ENCODE measurements around the gene MAPK11.

MAPK11 gene

DNA sequence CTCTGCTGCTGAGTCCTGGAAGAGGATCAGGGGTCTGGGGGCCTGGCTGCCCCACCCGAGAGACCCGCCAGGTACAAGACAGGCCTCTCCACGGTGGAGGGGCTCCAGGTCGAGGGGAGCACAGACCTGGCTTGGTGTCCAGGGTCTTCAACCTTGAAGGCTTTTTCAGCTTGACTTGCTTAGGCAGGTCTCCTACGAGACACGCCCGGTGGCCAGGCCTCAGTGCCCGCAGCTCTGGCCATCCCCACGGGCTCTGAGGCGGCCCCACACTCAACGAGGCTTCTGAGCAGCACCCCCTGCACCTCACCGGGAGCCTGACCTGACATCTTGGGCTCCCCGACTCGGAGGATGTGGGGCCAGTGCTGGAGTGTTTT, 43.9 kb upstream of the MAPK11 start:
- no peak for ATAC-seq (ENCODE audit: insufficient read depth, low read depth)
- H3K4me2 ChIP-seq (ENCODE audit: insufficient read depth, low read length) = peak overlapping the region; percentile 41; the same call in 1 of the 2 replicates
- H3K4me1 ChIP-seq (ENCODE audit: insufficient read depth, low read length) = peaks cover 4% of the 10 kb centered on the region; the same call in 1 of the 2 replicates
- H3K27me3 ChIP-seq (ENCODE audit: insufficient read depth, low read length, poor library complexity) = peaks cover 12% of the 10 kb centered on the region
- no peaks in the 10 kb centered on the region for H3K9me3 ChIP-seq (ENCODE audit: insufficient read depth, low read length, severe bottlenecking)
- H3K27ac ChIP-seq (ENCODE audit: low read length) = no peak overlapping the region
- no peak overlapping the region for H3K9ac ChIP-seq (ENCODE audit: low read depth, low read length)
- H3K4me3 ChIP-seq (ENCODE audit: low read depth in 1 of 2, low read length in 2 of 2) = no peak overlapping the region
- no peak for DNase-seq
- peak overlapping the region; percentile 62; the same call in 1 of the 2 replicates for H2AFZ ChIP-seq (ENCODE audit: low read depth, low read length)
- no peaks in the 10 kb centered on the region for H3K36me3 ChIP-seq (ENCODE audit: insufficient read depth, low read length)
- H3K79me2 ChIP-seq (ENCODE audit: insufficient read depth, low read length) = no peaks in the 10 kb centered on the region
- H4K20me1 ChIP-seq (ENCODE audit: insufficient read depth, low read length) = peaks cover 14% of the 10 kb centered on the region; the same call in 1 of the 2 replicates
- TF ChIP-seq, protein P1, sequence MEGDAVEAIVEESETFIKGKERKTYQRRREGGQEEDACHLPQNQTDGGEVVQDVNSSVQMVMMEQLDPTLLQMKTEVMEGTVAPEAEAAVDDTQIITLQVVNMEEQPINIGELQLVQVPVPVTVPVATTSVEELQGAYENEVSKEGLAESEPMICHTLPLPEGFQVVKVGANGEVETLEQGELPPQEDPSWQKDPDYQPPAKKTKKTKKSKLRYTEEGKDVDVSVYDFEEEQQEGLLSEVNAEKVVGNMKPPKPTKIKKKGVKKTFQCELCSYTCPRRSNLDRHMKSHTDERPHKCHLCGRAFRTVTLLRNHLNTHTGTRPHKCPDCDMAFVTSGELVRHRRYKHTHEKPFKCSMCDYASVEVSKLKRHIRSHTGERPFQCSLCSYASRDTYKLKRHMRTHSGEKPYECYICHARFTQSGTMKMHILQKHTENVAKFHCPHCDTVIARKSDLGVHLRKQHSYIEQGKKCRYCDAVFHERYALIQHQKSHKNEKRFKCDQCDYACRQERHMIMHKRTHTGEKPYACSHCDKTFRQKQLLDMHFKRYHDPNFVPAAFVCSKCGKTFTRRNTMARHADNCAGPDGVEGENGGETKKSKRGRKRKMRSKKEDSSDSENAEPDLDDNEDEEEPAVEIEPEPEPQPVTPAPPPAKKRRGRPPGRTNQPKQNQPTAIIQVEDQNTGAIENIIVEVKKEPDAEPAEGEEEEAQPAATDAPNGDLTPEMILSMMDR (IDR thresholded peaks at IDR 0.05; ENCODE audit: borderline replicate concordance, extremely low read depth, low read length, poor library complexity, severe bottlenecking) = no peak
- TF ChIP-seq EZH2 (IDR thresholded peaks at IDR 0.05; ENCODE audit: borderline replicate concordance, low read depth, low read length, severe bottlenecking) = no peak

DNA sequence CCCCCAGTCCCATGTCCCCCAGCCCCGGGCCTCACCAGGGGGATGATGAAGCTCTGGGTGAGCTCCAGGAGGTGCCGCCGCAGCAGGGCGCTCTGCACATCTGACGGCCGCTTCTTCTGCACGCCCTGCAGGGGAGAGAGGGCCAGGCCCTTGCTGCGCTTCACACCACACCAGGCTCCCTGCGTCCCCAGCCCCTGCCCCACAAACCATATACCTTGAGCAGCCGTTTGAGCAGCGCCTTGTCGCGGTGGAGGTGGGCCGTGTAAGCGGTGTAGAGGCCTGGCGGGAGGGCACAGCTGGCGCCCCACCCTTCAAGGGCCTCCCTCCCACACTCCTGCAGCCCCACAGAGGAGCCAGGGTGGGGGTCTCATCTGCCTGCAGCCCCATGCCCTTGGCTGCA, 43.4 kb upstream of the MAPK11 start:
- no peaks in the 10 kb centered on the region for H3K36me3 ChIP-seq (ENCODE audit: insufficient read depth, low read length)
- ATAC-seq (ENCODE audit: insufficient read depth, low read depth) (no peak), DNase-seq (no peak)
- TF ChIP-seq EZH2 (IDR thresholded peaks at IDR 0.05; ENCODE audit: borderline replicate concordance, low read depth, low read length, severe bottlenecking) = no peak
- TF ChIP-seq, protein P1 (IDR thresholded peaks at IDR 0.05; ENCODE audit: borderline replicate concordance, extremely low read depth, low read length, poor library complexity, severe bottlenecking) = no peak
- no peak overlapping the region for H3K9ac ChIP-seq (ENCODE audit: low read depth, low read length)
- H3K79me2 ChIP-seq (ENCODE audit: insufficient read depth, low read length) = no peaks in the 10 kb centered on the region
- H3K4me1 ChIP-seq (ENCODE audit: insufficient read depth, low read length) = peaks cover 4% of the 10 kb centered on the region; the same call in 1 of the 2 replicates
- peaks cover 14% of the 10 kb centered on the region; the same call in 1 of the 2 replicates for H4K20me1 ChIP-seq (ENCODE audit: insufficient read depth, low read length)
- no peak overlapping the region for H2AFZ ChIP-seq (ENCODE audit: low read depth, low read length)
- no peaks in the 10 kb centered on the region for H3K9me3 ChIP-seq (ENCODE audit: insufficient read depth, low read length, severe bottlenecking)
- H3K27ac ChIP-seq (ENCODE audit: low read length) = no peak overlapping the region
- peaks cover 12% of the 10 kb centered on the region for H3K27me3 ChIP-seq (ENCODE audit: insufficient read depth, low read length, poor library complexity)
- no peak overlapping the region for H3K4me2 ChIP-seq (ENCODE audit: insufficient read depth, low read length)
- H3K4me3 ChIP-seq (ENCODE audit: low read depth in 1 of 2, low read length in 2 of 2) = no peak overlapping the region

DNA sequence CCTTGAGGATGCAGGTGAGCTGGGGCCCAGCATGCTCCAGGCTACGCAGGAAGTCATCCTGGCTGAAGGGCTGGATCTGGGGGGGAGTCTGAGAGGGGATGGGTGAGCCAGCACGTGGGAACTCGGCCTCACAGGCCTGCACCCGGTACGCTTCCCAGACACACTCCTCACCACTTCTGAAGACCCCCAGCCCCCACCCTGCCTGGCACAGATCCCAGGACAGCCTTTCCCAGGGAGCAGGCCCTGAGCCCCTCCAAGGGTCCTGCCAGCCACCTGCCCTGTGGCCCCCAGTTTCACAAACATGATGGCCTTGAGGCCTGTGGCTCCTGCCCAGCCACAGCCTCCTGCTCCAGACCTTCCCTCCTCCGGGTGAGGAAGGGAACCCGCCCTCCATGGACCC, 42.8 kb upstream of the MAPK11 start:
- no peak for ATAC-seq (ENCODE audit: insufficient read depth, low read depth)
- Histone ChIP-seq H4K20me1 (ENCODE audit: insufficient read depth, low read length) (peaks cover 18% of the 10 kb centered on the region), H3K4me1 (ENCODE audit: insufficient read depth, low read length) (peaks cover 4% of the 10 kb centered on the region; the same call in 1 of the 2 replicates), H2AFZ (ENCODE audit: low read depth, low read length) (no peak overlapping the region), H3K27me3 (ENCODE audit: insufficient read depth, low read length, poor library complexity) (peaks cover 12% of the 10 kb centered on the region), H3K4me3 (ENCODE audit: low read depth in 1 of 2, low read length in 2 of 2) (no peak overlapping the region), H3K36me3 (ENCODE audit: insufficient read depth, low read length) (no peaks in the 10 kb centered on the region), H3K9ac (ENCODE audit: low read depth, low read length) (no peak overlapping the region), H3K27ac (ENCODE audit: low read length) (no peak overlapping the region), H3K79me2 (ENCODE audit: insufficient read depth, low read length) (no peaks in the 10 kb centered on the region), H3K4me2 (ENCODE audit: insufficient read depth, low read length) (no peak overlapping the region), H3K9me3 (ENCODE audit: insufficient read depth, low read length, severe bottlenecking) (no peaks in the 10 kb centered on the region)
- no peak for DNase-seq
- TF ChIP-seq EZH2 (IDR thresholded peaks at IDR 0.05; ENCODE audit: borderline replicate concordance, low read depth, low read length, severe bottlenecking) = no peak
- TF ChIP-seq, protein P1 (IDR thresholded peaks at IDR 0.05; ENCODE audit: borderline replicate concordance, extremely low read depth, low read length, poor library complexity, severe bottlenecking) = no peak

DNA sequence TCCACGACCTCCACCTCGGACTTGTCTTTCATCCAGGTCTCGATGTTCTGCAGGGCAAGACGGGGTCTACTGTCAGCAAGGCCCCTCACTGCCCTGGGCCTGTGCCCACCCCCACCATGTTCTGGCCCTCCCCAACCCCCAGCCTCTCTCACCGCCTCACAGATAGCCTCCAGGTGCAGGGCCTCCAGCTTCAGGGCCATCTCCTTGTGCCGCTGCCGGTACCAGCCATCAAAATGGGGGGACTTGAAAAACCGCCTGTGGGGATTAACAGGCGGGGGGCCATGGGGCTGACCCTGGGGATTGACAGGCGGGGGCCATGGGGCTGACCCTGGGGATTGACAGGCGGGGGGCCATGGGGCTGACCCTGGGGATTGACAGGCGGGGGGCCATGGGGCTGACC, 42.2 kb upstream of the MAPK11 start:
- H3K9ac ChIP-seq (ENCODE audit: low read depth, low read length) = no peak overlapping the region
- TF ChIP-seq, protein P1 (IDR thresholded peaks at IDR 0.05; ENCODE audit: borderline replicate concordance, extremely low read depth, low read length, poor library complexity, severe bottlenecking) = no peak
- TF ChIP-seq EZH2 (IDR thresholded peaks at IDR 0.05; ENCODE audit: borderline replicate concordance, low read depth, low read length, severe bottlenecking) = no peak

More for the DNA sequence above, 42.2 kb upstream of the MAPK11 start:
- no peak overlapping the region for H3K4me3 ChIP-seq (ENCODE audit: low read depth in 1 of 2, low read length in 2 of 2)
- no peak overlapping the region for H3K27ac ChIP-seq (ENCODE audit: low read length)
- no peak for ATAC-seq (ENCODE audit: insufficient read depth, low read depth)
- peaks cover 18% of the 10 kb centered on the region for H4K20me1 ChIP-seq (ENCODE audit: insufficient read depth, low read length)
- H3K4me2 ChIP-seq (ENCODE audit: insufficient read depth, low read length) = no peak overlapping the region
- no peak overlapping the region for H2AFZ ChIP-seq (ENCODE audit: low read depth, low read length)
- H3K27me3 ChIP-seq (ENCODE audit: insufficient read depth, low read length, poor library complexity) = peaks cover 15% of the 10 kb centered on the region
- H3K36me3 ChIP-seq (ENCODE audit: insufficient read depth, low read length) = no peaks in the 10 kb centered on the region
- H3K9me3 ChIP-seq (ENCODE audit: insufficient read depth, low read length, severe bottlenecking) = no peaks in the 10 kb centered on the region
- DNase-seq = no peak
- H3K4me1 ChIP-seq (ENCODE audit: insufficient read depth, low read length) = peaks cover 5% of the 10 kb centered on the region
- no peaks in the 10 kb centered on the region for H3K79me2 ChIP-seq (ENCODE audit: insufficient read depth, low read length)

Measured in DND-41 (cell line).